ENCODE results near the gene PTPRZ1.

- TF ChIP-seq, protein P1, sequence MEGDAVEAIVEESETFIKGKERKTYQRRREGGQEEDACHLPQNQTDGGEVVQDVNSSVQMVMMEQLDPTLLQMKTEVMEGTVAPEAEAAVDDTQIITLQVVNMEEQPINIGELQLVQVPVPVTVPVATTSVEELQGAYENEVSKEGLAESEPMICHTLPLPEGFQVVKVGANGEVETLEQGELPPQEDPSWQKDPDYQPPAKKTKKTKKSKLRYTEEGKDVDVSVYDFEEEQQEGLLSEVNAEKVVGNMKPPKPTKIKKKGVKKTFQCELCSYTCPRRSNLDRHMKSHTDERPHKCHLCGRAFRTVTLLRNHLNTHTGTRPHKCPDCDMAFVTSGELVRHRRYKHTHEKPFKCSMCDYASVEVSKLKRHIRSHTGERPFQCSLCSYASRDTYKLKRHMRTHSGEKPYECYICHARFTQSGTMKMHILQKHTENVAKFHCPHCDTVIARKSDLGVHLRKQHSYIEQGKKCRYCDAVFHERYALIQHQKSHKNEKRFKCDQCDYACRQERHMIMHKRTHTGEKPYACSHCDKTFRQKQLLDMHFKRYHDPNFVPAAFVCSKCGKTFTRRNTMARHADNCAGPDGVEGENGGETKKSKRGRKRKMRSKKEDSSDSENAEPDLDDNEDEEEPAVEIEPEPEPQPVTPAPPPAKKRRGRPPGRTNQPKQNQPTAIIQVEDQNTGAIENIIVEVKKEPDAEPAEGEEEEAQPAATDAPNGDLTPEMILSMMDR (IDR thresholded peaks at IDR 0.05) = no peak
- TF ChIP-seq FOXM1 (IDR thresholded peaks at IDR 0.05; ENCODE audit: low read depth) (no peak), CHD2 (IDR thresholded peaks at IDR 0.05; ENCODE audit: low read length, partially characterized antibody) (no peak), RFX5 (IDR thresholded peaks at IDR 0.05; ENCODE audit: low read length) (no peak), RAD21 (IDR thresholded peaks at IDR 0.05; ENCODE audit: low read length) (no peak), NFIC (IDR thresholded peaks at IDR 0.05; ENCODE audit: borderline replicate concordance) (no peak), NRF1 (IDR thresholded peaks at IDR 0.05; ENCODE audit: low read depth, low read length) (no peak)
- TF ChIP-seq, protein P2, sequence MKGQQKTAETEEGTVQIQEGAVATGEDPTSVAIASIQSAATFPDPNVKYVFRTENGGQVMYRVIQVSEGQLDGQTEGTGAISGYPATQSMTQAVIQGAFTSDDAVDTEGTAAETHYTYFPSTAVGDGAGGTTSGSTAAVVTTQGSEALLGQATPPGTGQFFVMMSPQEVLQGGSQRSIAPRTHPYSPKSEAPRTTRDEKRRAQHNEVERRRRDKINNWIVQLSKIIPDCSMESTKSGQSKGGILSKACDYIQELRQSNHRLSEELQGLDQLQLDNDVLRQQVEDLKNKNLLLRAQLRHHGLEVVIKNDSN (IDR thresholded peaks at IDR 0.05; ENCODE audit: borderline replicate concordance, low read depth) = no peak
- TF ChIP-seq, protein P3, sequence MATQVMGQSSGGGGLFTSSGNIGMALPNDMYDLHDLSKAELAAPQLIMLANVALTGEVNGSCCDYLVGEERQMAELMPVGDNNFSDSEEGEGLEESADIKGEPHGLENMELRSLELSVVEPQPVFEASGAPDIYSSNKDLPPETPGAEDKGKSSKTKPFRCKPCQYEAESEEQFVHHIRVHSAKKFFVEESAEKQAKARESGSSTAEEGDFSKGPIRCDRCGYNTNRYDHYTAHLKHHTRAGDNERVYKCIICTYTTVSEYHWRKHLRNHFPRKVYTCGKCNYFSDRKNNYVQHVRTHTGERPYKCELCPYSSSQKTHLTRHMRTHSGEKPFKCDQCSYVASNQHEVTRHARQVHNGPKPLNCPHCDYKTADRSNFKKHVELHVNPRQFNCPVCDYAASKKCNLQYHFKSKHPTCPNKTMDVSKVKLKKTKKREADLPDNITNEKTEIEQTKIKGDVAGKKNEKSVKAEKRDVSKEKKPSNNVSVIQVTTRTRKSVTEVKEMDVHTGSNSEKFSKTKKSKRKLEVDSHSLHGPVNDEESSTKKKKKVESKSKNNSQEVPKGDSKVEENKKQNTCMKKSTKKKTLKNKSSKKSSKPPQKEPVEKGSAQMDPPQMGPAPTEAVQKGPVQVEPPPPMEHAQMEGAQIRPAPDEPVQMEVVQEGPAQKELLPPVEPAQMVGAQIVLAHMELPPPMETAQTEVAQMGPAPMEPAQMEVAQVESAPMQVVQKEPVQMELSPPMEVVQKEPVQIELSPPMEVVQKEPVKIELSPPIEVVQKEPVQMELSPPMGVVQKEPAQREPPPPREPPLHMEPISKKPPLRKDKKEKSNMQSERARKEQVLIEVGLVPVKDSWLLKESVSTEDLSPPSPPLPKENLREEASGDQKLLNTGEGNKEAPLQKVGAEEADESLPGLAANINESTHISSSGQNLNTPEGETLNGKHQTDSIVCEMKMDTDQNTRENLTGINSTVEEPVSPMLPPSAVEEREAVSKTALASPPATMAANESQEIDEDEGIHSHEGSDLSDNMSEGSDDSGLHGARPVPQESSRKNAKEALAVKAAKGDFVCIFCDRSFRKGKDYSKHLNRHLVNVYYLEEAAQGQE (IDR thresholded peaks at IDR 0.05; ENCODE audit: low read depth, low read length) = no peak
Measured at GRCh38 chr7:121832347-121832746, 40.6 kb upstream of the PTPRZ1 start.
